PC-3 (cell line): ENCODE data around the gene EPS8.

Experiments used
- EZH2phosphoT487 ChIP-seq: fragments of 300-600 bp; sonication (generic); IDR thresholded peaks from 2 replicates; pipeline ENCODE4 v1.6.1; 2018; ENCODE audit warnings: mild to moderate bottlenecking, antibody characterized with exemption, low read length, borderline replicate concordance
- TF ChIP-seq, protein P1 (sequence below): fragments of 300-600 bp; sonication (generic); conservative IDR thresholded peaks from 2 replicates; pipeline ENCODE4 v1.5.1; 2017; ENCODE audit warnings: antibody characterized with exemption, low read depth, mild to moderate bottlenecking, low read length

DNA sequence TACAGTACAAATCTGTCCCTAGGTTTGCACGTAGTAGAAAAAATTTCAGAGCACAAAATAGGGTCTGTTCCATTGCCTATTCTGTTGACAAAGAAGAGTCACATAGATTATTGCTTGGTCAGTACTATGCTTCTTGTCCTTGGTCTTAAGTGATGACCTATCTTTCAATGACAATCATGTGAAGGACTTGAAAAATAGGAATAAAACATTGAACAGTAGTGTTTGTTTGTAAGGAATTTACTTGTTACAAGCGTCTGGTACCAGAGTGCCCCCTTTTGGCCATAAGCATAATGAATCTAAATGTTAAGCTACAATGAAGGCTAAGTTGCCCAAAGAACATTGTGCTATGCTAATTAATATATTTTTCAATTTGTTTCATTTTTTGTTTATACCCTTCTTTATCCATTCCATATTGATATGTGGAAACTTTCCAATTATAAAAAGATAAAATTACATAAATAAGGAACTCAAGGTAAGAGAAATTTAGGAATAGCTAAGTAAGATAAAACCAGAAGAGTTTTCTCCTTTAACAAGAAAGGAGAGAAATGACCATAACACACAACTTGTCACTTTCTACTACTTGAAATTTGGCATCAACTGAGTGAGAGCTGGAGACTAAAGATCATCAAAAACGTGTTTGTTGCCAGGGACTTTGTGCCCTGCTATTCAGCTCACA is 204.7 kb downstream of the EPS8 start:
- no peak for TF ChIP-seq EZH2phosphoT487
- TF ChIP-seq, protein P1, sequence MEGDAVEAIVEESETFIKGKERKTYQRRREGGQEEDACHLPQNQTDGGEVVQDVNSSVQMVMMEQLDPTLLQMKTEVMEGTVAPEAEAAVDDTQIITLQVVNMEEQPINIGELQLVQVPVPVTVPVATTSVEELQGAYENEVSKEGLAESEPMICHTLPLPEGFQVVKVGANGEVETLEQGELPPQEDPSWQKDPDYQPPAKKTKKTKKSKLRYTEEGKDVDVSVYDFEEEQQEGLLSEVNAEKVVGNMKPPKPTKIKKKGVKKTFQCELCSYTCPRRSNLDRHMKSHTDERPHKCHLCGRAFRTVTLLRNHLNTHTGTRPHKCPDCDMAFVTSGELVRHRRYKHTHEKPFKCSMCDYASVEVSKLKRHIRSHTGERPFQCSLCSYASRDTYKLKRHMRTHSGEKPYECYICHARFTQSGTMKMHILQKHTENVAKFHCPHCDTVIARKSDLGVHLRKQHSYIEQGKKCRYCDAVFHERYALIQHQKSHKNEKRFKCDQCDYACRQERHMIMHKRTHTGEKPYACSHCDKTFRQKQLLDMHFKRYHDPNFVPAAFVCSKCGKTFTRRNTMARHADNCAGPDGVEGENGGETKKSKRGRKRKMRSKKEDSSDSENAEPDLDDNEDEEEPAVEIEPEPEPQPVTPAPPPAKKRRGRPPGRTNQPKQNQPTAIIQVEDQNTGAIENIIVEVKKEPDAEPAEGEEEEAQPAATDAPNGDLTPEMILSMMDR: peak; percentile 72
